Erythroblast (primary cell): Measurements from ENCODE around the gene ATF3.
"Not testable (repeated sequence)": the region's sequence is repeated elsewhere in the genome, so short reads cannot be mapped to it uniquely, and the experiment has no call there.

Experiments
- DNase-seq, 2 experiments: peaks; one replicate each; lab custom pipeline; 2025; lab: John Stamatoyannopoulos, UW
- GATA1 ChIP-seq: IDR thresholded peaks from 2 replicates; pipeline ENCODE4 v1.6.1; 2011; ENCODE audit warnings: low read depth, mild to moderate bottlenecking, control low read depth, low read length, moderate library complexity
- POLR2A ChIP-seq: IDR thresholded peaks from 2 replicates; pipeline ENCODE4 v1.6.1; 2011; ENCODE audit warnings: mild to moderate bottlenecking, low read length

The ATF3 gene

GRCh38 chr1:212638492-212639151 is 30.1 kb downstream of the ATF3 start:
- TF ChIP-seq GATA1 (no peak), POLR2A (no peak)
- no peak for DNase-seq

- DNase-seq, result not testable (repeated sequence)
Observed at GRCh38 chr1:212639524-212639923, 31.0 kb downstream of the ATF3 start.

GRCh38 chr1:212640223-212640878 is 31.8 kb downstream of the ATF3 start:
- no peak for DNase-seq
- TF ChIP-seq POLR2A (no peak), GATA1 (no peak)

GRCh38 chr1:212641956-212642355 is 33.4 kb downstream of the ATF3 start:
- no peak for DNase-seq
- TF ChIP-seq POLR2A (no peak), GATA1 (no peak)

GRCh38 chr1:212643877-212644276 is 35.3 kb downstream of the ATF3 start:
- no peak for DNase-seq
- TF ChIP-seq POLR2A (no peak), GATA1 (no peak)

GRCh38 chr1:212644866-212645545 is 36.4 kb downstream of the ATF3 start:
- no peak for DNase-seq
- TF ChIP-seq GATA1, result no peak

- no peak for DNase-seq
- TF ChIP-seq POLR2A (no peak), GATA1 (no peak)
Observed at GRCh38 chr1:212645546-212646543, 37.3 kb downstream of the ATF3 start.

- TF ChIP-seq POLR2A (no peak), GATA1 (no peak)
- DNase-seq, result no peak
Observed at GRCh38 chr1:212646588-212646987, 38.0 kb downstream of the ATF3 start.

GRCh38 chr1:212647004-212647403 is 38.4 kb downstream of the ATF3 start:
- DNase-seq, result no peak

GRCh38 chr1:212648431-212648830 is 39.9 kb downstream of the ATF3 start:
- no peak for DNase-seq
- no peak for TF ChIP-seq POLR2A
- no peak for TF ChIP-seq GATA1

More at GRCh38 chr1:212647004-212647403, 38.4 kb downstream of the ATF3 start:
- TF ChIP-seq GATA1 (no peak), POLR2A (no peak)

GRCh38 chr1:212649020-212649419 is 40.5 kb downstream of the ATF3 start:
- DNase-seq, result no peak
- no peak for TF ChIP-seq POLR2A
- TF ChIP-seq GATA1, result no peak

GRCh38 chr1:212650228-212650627 is 41.7 kb downstream of the ATF3 start:
- TF ChIP-seq POLR2A, result no peak
- no peak for TF ChIP-seq GATA1
- no peak for DNase-seq

- DNase-seq, result no peak
- TF ChIP-seq POLR2A (no peak), GATA1 (no peak)
Observed at GRCh38 chr1:212651521-212651920, 43.0 kb downstream of the ATF3 start.
